ENCODE data around the gene ACKR1.

The ACKR1 gene

GRCh38 chr1:159211331-159212136 lies 6.9 kb downstream of the ACKR1 start:
- DNase-seq (ENCODE audit: low spot score) = peak; percentile 51
- TF ChIP-seq CTCF (IDR thresholded peaks at IDR 0.05; ENCODE audit: extremely low read depth, missing control alignments) = peak; percentile 87

GRCh38 chr1:159212596-159212995 lies 7.9 kb downstream of the ACKR1 start:
- no peak for TF ChIP-seq CTCF (IDR thresholded peaks at IDR 0.05; ENCODE audit: extremely low read depth, missing control alignments)
- DNase-seq (ENCODE audit: low spot score) = no peak

GRCh38 chr1:159214149-159214760 lies 9.6 kb downstream of the ACKR1 start:
- DNase-seq (ENCODE audit: low spot score) = peak; percentile 53
- peak; percentile 85 for TF ChIP-seq CTCF (IDR thresholded peaks at IDR 0.05; ENCODE audit: extremely low read depth, missing control alignments)

- no peak for DNase-seq (ENCODE audit: low spot score)
- TF ChIP-seq CTCF (IDR thresholded peaks at IDR 0.05; ENCODE audit: extremely low read depth, missing control alignments) = no peak
These were observed 14.3 kb downstream of the ACKR1 start for GRCh38 chr1:159218649-159219636.

GRCh38 chr1:159222075-159222865 lies 17.6 kb downstream of the ACKR1 start:
- DNase-seq (ENCODE audit: low spot score) = no peak
- no peak for TF ChIP-seq CTCF (IDR thresholded peaks at IDR 0.05; ENCODE audit: extremely low read depth, missing control alignments)

GRCh38 chr1:159223004-159223403 lies 18.3 kb downstream of the ACKR1 start:
- no peak for DNase-seq (ENCODE audit: low spot score)
- TF ChIP-seq CTCF (IDR thresholded peaks at IDR 0.05; ENCODE audit: extremely low read depth, missing control alignments) = no peak

Data from GM20000 (cell line).